Stimulated activated naive B cell treated with anti-CD40 and anti-IgM and Interleukin-4, amounts not matched to agents 10 μg/mL and 1 μg/mL and 100 μg/mL, for 72 hours (primary cell): ENCODE data around the gene PIP5K1C.
A peak's percentile ranks its signal among the peaks of the same experiment; 100 is the strongest.
"Not testable (repeated sequence)": the region's sequence is repeated elsewhere in the genome, so short reads cannot be mapped to it uniquely, and the experiment has no call there.

Experiments used
- ATAC-seq, 2 donors: fragments of 150-1000 bp; cut with Tn5 transposase; replicated peaks; 2 replicates each; pipeline ENCODE4 v1.10.0; 2021; ENCODE audit warnings: moderate library complexity in 1 of 2
- DNase-seq: peaks from one replicate; pipeline ENCODE4 v3.0.0; 2021
- H3K27ac Mint-ChIP-seq: one replicate; pipeline ENCODE4 v1.8.0; 2022; ENCODE audit warnings: mild to moderate bottlenecking, mixed read lengths
- H3K27me3 Mint-ChIP-seq, 2 donors: one replicate each; pipeline ENCODE4 v1.8.0; 2022; ENCODE audit warnings: mixed read lengths in 2 of 2
- H3K36me3 Mint-ChIP-seq, 2 donors: one replicate each; pipeline ENCODE4 v1.8.0; 2022; ENCODE audit warnings: mixed read lengths in 2 of 2, mild to moderate bottlenecking in 1 of 2
- H3K4me1 Mint-ChIP-seq, 2 donors: one replicate each; pipeline ENCODE4 v1.8.0; 2022; ENCODE audit warnings: mixed read lengths in 2 of 2, mild to moderate bottlenecking in 1 of 2
- H3K4me3 Mint-ChIP-seq, 2 donors: one replicate each; pipeline ENCODE4 v1.8.0; 2022; ENCODE audit warnings: mild to moderate bottlenecking in 2 of 2, mixed read lengths in 2 of 2, moderate library complexity in 1 of 2
- H3K9me3 Mint-ChIP-seq, 2 donors: one replicate each; pipeline ENCODE4 v1.8.0; 2022; ENCODE audit warnings: mixed read lengths in 2 of 2, mild to moderate bottlenecking in 1 of 2

The PIP5K1C gene

GRCh38 chr19:3585301-3586126, 114.8 kb downstream of the PIP5K1C start, which contains the start of gene GIPC3:
GIPC3 (plus strand) TSS chr19:3585478; CDS start chr19:3585598, 120 bp downstream.
- Mint-ChIP-seq H3K27ac (no peak within 1 kb of the TSS), H3K27me3 (peaks cover 0 to 6% of the 10 kb centered on the region in 2 donors), H3K9me3 (no peaks in the 10 kb centered on the region), H3K4me3 (peak within 1 kb of the TSS; percentile 41 to 57), H3K4me1 (peaks cover 0 to 7% of the 10 kb centered on the region in 2 donors), H3K36me3 (no peaks in the 10 kb centered on the region)
- DNase-seq (no peak), ATAC-seq (peak in 1 of 2 donors; percentile 33)

GRCh38 chr19:3584036-3584802, 116.0 kb downstream of the PIP5K1C start:
- not testable (repeated sequence) for H3K27me3 Mint-ChIP-seq, DNase-seq, H3K36me3 Mint-ChIP-seq, H3K27ac Mint-ChIP-seq, H3K4me3 Mint-ChIP-seq, ATAC-seq, H3K9me3 Mint-ChIP-seq, H3K4me1 Mint-ChIP-seq

GRCh38 chr19:3581792-3582191, 118.5 kb downstream of the PIP5K1C start:
- DNase-seq, H3K9me3 Mint-ChIP-seq, ATAC-seq, H3K4me1 Mint-ChIP-seq, H3K27me3 Mint-ChIP-seq, H3K27ac Mint-ChIP-seq, H3K36me3 Mint-ChIP-seq, H3K4me3 Mint-ChIP-seq: not testable (repeated sequence)
